Brain microvascular endothelial cell (primary cell): Measurements from ENCODE around the gene CLASP1.
"Not testable (repeated sequence)": the region's sequence is repeated elsewhere in the genome, so short reads cannot be mapped to it uniquely, and the experiment has no call there.

ENCODE experiments used
- DNase-seq: peaks from one replicate; pipeline ENCODE4 v3.0.0-alpha.2; 2020
- H3K27ac ChIP-seq: fragments of 250-450 bp; sonication (Bioruptor Pico); 2 replicates; pipeline ENCODE4 v1.5.1; 2020; ENCODE audit warnings: mild to moderate bottlenecking, moderate library complexity
- H3K27me3 ChIP-seq: fragments of 250-450 bp; sonication (Bioruptor Pico); replicated peaks from 2 replicates; pipeline ENCODE4 v1.5.1; 2020; ENCODE audit warnings: mild to moderate bottlenecking
- H3K36me3 ChIP-seq: fragments of 250-450 bp; sonication (Bioruptor Pico); replicated peaks from 2 replicates; pipeline ENCODE4 v1.5.1; 2020; ENCODE audit warnings: mild to moderate bottlenecking
- H3K4me3 ChIP-seq: 2 replicates; pipeline ENCODE4 v1.5.1; 2011; ENCODE audit warnings: low read depth, mild to moderate bottlenecking, control low read depth, low read length, moderate library complexity
- in situ Hi-C: cut with HindIII; loops from 2 replicates; pipeline ENCODE4 v1.10.0; 2017; ENCODE audit warnings: low sequenced_read_pairs, low pct_ligation_motif_present
- TF ChIP-seq, protein P1 (sequence below): IDR thresholded peaks from 2 replicates; pipeline ENCODE4 v1.5.1; 2011; ENCODE audit warnings: low read depth, mild to moderate bottlenecking, moderate library complexity, low read length, control low read depth, inconsistent platforms; ENCODE audit errors: missing control alignments

Gene CLASP1

DNA sequence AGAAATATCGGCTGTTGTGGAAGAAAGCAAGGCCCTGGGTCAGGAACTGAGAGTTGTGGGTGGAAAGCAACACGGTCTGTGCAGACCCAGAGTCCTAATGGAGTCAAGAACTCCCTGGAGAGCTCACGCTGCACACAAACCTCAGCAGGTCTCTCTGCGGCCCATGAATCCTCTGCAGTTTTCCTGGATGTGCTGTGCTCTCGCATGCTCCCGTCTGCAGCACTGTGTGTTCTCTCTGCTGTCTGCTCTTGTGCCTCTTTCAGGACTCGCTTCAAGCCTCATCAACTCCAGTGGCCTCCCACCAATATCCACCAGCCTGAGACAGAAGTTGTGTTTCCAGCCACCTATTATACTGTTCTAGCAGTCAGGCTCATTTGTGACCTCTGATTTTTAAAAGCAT lies 94.3 kb downstream of the CLASP1 start:
- H3K36me3 ChIP-seq, result no peaks in the 10 kb centered on the region
- H3K4me3 ChIP-seq, result no peak overlapping the region
- no peaks in the 10 kb centered on the region for H3K27me3 ChIP-seq
- TF ChIP-seq, protein P1, sequence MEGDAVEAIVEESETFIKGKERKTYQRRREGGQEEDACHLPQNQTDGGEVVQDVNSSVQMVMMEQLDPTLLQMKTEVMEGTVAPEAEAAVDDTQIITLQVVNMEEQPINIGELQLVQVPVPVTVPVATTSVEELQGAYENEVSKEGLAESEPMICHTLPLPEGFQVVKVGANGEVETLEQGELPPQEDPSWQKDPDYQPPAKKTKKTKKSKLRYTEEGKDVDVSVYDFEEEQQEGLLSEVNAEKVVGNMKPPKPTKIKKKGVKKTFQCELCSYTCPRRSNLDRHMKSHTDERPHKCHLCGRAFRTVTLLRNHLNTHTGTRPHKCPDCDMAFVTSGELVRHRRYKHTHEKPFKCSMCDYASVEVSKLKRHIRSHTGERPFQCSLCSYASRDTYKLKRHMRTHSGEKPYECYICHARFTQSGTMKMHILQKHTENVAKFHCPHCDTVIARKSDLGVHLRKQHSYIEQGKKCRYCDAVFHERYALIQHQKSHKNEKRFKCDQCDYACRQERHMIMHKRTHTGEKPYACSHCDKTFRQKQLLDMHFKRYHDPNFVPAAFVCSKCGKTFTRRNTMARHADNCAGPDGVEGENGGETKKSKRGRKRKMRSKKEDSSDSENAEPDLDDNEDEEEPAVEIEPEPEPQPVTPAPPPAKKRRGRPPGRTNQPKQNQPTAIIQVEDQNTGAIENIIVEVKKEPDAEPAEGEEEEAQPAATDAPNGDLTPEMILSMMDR, result no peak
- in situ Hi-C loops, result no loop called here
- DNase-seq, result no peak
- no peak overlapping the region for H3K27ac ChIP-seq

DNA sequence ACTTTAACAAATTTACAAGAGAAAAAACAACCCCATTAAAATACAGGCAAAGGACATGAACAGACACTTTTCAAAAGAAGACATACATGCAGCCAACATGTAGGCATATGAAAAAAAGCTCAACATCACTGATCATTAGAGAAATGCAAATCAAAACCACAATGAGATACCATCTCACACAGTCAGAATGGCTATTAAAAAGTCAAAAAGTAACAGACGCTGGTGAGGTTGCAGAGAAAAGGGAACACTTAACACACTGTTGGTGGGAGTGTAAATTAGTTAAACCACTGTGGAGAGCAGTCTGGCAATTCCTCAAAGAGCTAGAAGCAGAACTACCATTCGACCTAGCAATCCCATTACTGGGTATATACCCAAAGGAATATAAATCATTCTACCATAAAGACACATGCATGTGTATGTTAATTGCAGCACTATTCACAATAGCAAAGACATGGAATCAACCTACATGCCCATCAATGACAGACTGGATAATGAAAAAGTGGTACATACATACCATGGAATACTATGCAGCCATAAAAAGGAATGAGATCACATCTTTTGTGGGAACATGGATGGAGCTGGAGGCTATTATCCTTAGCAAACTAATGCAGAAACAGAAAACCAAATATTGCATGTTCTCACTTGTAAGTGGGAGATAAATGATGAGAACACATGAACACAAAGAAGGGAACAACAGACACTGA lies 96.6 kb downstream of the CLASP1 start:
- H3K36me3 ChIP-seq, in situ Hi-C loops, DNase-seq, H3K4me3 ChIP-seq, H3K27me3 ChIP-seq, H3K27ac ChIP-seq: not testable (repeated sequence)

DNA sequence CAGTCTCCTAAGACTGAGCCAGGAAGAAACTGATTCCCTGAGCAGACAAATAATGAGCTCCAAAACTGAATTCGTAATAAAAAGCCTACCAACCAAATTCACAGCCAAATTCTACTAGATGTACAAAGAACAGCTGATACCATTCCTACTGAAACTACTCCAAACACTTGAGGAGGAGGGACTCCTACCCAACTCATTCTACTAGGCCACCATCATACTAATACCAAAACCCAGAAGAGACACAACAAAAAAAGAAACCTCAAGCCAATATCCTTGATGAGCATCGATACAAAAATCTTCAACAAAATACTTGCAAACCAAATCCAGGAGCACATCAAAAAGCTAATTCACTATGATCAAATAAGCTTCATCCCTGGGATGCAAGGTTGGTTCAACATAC lies 98.6 kb downstream of the CLASP1 start:
- no peak overlapping the region for H3K4me3 ChIP-seq
- no peaks in the 10 kb centered on the region for H3K27me3 ChIP-seq
- H3K36me3 ChIP-seq, result no peaks in the 10 kb centered on the region
- TF ChIP-seq, protein P1, result no peak
- DNase-seq, result no peak
- in situ Hi-C loops, result no loop called here
- H3K27ac ChIP-seq, result no peak overlapping the region

DNA sequence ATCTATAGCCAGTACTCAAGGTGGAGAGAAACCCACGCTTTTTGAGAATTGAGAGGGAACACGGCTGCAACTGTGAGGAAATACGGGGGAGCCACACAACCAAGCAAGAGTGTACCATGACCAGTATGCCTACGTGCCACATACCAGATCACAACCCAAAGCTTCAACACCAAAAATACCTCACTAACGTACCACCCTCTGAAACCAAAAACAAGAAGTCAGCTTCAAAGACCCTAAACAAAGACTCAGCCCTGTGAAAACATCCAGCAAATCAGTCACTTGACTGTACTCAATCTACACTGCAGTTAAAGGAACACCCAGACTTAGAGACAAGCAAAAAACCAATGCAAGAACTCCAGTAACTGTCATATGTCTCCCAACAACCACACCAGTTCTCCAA lies 101.6 kb downstream of the CLASP1 start:
- Histone ChIP-seq H3K4me3 (no peak overlapping the region), H3K27ac (no peak overlapping the region), H3K36me3 (no peaks in the 10 kb centered on the region), H3K27me3 (no peaks in the 10 kb centered on the region)
- no peak for DNase-seq
- TF ChIP-seq, protein P1, result no peak
- in situ Hi-C loops, result no loop called here

DNA sequence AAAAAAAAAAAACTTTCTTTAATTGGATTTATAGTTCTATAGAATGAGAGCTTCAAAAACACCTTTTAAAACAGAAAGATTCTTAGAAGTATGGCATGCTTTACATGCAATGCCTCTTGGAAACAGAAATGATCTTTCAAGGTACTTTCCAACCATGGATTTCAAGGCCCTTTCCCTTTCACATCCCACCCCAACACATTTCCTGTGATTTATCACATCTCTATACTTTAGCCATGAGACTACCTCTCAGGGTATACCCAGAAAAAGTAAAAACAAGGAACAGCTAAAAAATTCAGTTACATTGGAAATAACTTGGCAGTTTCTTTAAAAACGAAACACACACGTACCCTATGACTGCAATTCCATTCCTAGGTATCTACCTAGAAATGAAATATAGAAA lies 103.3 kb downstream of the CLASP1 start:
- no peak overlapping the region for H3K27ac ChIP-seq
- H3K27me3 ChIP-seq, result no peaks in the 10 kb centered on the region
- no peaks in the 10 kb centered on the region for H3K36me3 ChIP-seq
- in situ Hi-C loops, result no loop called here
- TF ChIP-seq, protein P1, result no peak
- H3K4me3 ChIP-seq, result no peak overlapping the region
- no peak for DNase-seq

DNA sequence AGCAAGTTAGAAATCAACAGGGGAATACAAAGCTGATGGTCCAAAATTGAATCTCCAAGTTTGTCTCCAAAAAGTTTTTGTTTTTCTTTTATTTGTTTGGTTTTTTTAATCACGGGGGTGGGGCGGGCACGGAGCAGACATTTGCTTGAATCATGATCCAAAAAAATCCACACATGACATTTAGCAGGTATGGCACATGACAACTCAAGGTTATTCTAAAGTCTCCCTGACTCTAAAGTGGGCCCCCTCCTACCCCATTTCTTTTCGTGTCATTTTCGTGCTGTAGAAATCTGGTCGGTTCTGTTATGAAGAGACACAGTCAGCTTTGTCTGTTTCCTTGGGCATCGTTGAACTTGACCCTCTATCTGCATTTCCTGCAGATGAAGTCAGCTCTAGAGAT lies 104.0 kb downstream of the CLASP1 start:
- TF ChIP-seq, protein P1, result no peak
- H3K4me3 ChIP-seq, result no peak overlapping the region
- H3K27me3 ChIP-seq, result no peaks in the 10 kb centered on the region
- H3K27ac ChIP-seq, result no peak overlapping the region
- in situ Hi-C loops, result no loop called here
- no peaks in the 10 kb centered on the region for H3K36me3 ChIP-seq
- DNase-seq, result no peak
